Loucy (cell line): Measurements from ENCODE around the gene MACROD2.

Experiments
- EZH2phosphoT487 ChIP-seq: fragments of 200-600 bp; IDR thresholded peaks from 2 replicates; pipeline ENCODE4 v1.6.1; 2018; ENCODE audit warnings: antibody characterized with exemption, mild to moderate bottlenecking, moderate library complexity, borderline replicate concordance
- TF ChIP-seq, protein P1 (sequence below): fragments of 200-600 bp; sonication (generic); conservative IDR thresholded peaks from 2 replicates; pipeline ENCODE4 v1.5.1; 2014; ENCODE audit warnings: mild to moderate bottlenecking, antibody characterized with exemption, low read length

DNA sequence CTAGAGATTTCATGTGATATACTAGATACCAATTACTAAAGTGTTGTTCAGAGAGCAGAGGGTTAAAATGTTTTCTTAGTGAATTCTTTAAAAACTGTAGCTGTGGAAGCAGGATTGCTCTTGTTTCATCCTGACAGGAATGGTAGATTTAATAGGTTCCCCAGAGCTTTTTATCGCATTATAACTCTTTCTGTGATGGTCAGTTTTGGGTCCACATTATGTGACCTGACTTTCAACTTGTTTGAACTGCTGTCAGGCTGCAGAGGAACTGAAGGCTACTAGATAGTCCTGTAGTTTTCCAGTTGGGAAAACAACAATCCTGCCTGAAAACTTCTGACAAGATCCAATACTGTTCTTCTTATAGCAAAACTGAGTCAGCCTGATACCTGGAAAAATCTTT lies 671.4 kb downstream of the MACROD2 start:
- TF ChIP-seq, protein P1, sequence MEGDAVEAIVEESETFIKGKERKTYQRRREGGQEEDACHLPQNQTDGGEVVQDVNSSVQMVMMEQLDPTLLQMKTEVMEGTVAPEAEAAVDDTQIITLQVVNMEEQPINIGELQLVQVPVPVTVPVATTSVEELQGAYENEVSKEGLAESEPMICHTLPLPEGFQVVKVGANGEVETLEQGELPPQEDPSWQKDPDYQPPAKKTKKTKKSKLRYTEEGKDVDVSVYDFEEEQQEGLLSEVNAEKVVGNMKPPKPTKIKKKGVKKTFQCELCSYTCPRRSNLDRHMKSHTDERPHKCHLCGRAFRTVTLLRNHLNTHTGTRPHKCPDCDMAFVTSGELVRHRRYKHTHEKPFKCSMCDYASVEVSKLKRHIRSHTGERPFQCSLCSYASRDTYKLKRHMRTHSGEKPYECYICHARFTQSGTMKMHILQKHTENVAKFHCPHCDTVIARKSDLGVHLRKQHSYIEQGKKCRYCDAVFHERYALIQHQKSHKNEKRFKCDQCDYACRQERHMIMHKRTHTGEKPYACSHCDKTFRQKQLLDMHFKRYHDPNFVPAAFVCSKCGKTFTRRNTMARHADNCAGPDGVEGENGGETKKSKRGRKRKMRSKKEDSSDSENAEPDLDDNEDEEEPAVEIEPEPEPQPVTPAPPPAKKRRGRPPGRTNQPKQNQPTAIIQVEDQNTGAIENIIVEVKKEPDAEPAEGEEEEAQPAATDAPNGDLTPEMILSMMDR = no peak
- no peak for TF ChIP-seq EZH2phosphoT487
